Muscle of back (tissue), 11 donors: ENCODE measurements around the gene KIF2A. TPM values are rescaled to one million over a fixed set of nuclear protein-coding genes. Genes with fewer than 3 reads are reported as not detected.
"Not testable (repeated sequence)": the region's sequence is repeated elsewhere in the genome, so short reads cannot be mapped to it uniquely, and the experiment has no call there.

Source experiments
- DNase-seq, 3 donors: peaks; one replicate each; pipeline versions ENCODE4 v3.0.0 to v3.0.0-alpha.2; 2013
- polyA plus RNA-seq, 10 donors: library from polyadenylated mRNA; unstranded; fragments of 120-200 nt; gene quantifications; one replicate each; pipeline ENCODE4 v1.2.1, GENCODE V29; 2013; ENCODE audit not compliant: insufficient read length in 10 of 10

Gene KIF2A
- polyA plus RNA-seq, 10 donors = 30.7 to 44.9 (median 37.6) TPM

GRCh38 chr5:62289813-62290212, 16.2 kb upstream of the KIF2A start:
- DNase-seq = no peak

- DNase-seq = not testable (repeated sequence)
These were observed 14.2 kb upstream of the KIF2A start for GRCh38 chr5:62291829-62292228.

- no peak for DNase-seq
These were observed 9.0 kb upstream of the KIF2A start for GRCh38 chr5:62296998-62297397.

GRCh38 chr5:62298118-62298517, 7.9 kb upstream of the KIF2A start:
- DNase-seq = no peak

GRCh38 chr5:62299101-62299500, 6.9 kb upstream of the KIF2A start:
- no peak for DNase-seq

GRCh38 chr5:62299600-62299999, 6.4 kb upstream of the KIF2A start:
- no peak for DNase-seq

GRCh38 chr5:62305358-62305714, 670 bp upstream of the KIF2A start:
- DNase-seq = no peak

GRCh38 chr5:62306323-62306895, 403 bp downstream of the KIF2A start:
- DNase-seq = no peak

- DNase-seq = peak; percentile 22 to 83 (median 67)
These were observed 1.1 kb downstream of the KIF2A start for GRCh38 chr5:62306896-62307689.

GRCh38 chr5:62308439-62308838, 2.4 kb downstream of the KIF2A start:
- no peak for DNase-seq

GRCh38 chr5:62309107-62309506, 3.1 kb downstream of the KIF2A start:
- DNase-seq = no peak

- DNase-seq = no peak
These were observed 4.6 kb downstream of the KIF2A start for GRCh38 chr5:62310426-62311143.

- no peak for DNase-seq
These were observed 6.0 kb downstream of the KIF2A start for GRCh38 chr5:62312036-62312435.

GRCh38 chr5:62312674-62313073, 6.7 kb downstream of the KIF2A start:
- no peak for DNase-seq

GRCh38 chr5:62314213-62314830, 8.3 kb downstream of the KIF2A start:
- no peak for DNase-seq

- no peak for DNase-seq
These were observed 9.6 kb downstream of the KIF2A start for GRCh38 chr5:62315376-62316175.

- DNase-seq = no peak
These were observed 10.1 kb downstream of the KIF2A start for GRCh38 chr5:62316176-62316502.

- DNase-seq = no peak
These were observed 11.8 kb downstream of the KIF2A start for GRCh38 chr5:62317810-62318209.

- no peak for DNase-seq
These were observed 16.5 kb downstream of the KIF2A start for GRCh38 chr5:62322484-62322883.

- DNase-seq = no peak
These were observed 20.3 kb downstream of the KIF2A start for GRCh38 chr5:62326302-62326701.

- DNase-seq = no peak
These were observed 20.7 kb downstream of the KIF2A start for GRCh38 chr5:62326702-62327101.
